Type B pancreatic cell (in vitro differentiated cells): ENCODE results near the gene GRIK4. TPM values are rescaled to one million over a fixed set of nuclear protein-coding genes. Genes with fewer than 3 reads are reported as not detected.

ENCODE experiments used
- DNase-seq: peaks from one replicate; pipeline ENCODE4 v3.0.0; 2021; ENCODE audit warnings: mixed read lengths; ENCODE audit not compliant: unreplicated experiment; ENCODE audit errors: extremely low spot score
- H3K27ac Mint-ChIP-seq: 2 replicates; pipeline ENCODE4 v1.8.0; 2021; ENCODE audit warnings: mild to moderate bottlenecking, mixed read lengths
- H3K27me3 Mint-ChIP-seq: 2 replicates; pipeline ENCODE4 v1.8.0; 2021; ENCODE audit warnings: mixed read lengths
- H3K36me3 Mint-ChIP-seq: 2 replicates; pipeline ENCODE4 v1.8.0; 2021; ENCODE audit warnings: mixed read lengths
- H3K4me1 Mint-ChIP-seq: one replicate; pipeline ENCODE4 v1.8.0; 2021; ENCODE audit warnings: mixed read lengths; ENCODE audit not compliant: unreplicated experiment
- H3K4me3 Mint-ChIP-seq: 2 replicates; pipeline ENCODE4 v1.8.0; 2021; ENCODE audit warnings: mild to moderate bottlenecking, mixed read lengths
- H3K9me3 Mint-ChIP-seq: 2 replicates; pipeline ENCODE4 v1.8.0; 2021; ENCODE audit warnings: mixed read lengths
- CTCF ChIP-seq: fragments of 200-600 bp; sonication (generic); conservative IDR thresholded peaks from 2 replicates; pipeline ENCODE4 v1.5.0; 2021; ENCODE audit warnings: antibody characterized with exemption, mild to moderate bottlenecking
- total RNA-seq: library from RNA; stranded (reverse); gene quantifications from 2 replicates; pipeline ENCODE4 v1.2.1, GENCODE V29; 2021; ENCODE audit warnings: low replicate concordance

GRIK4 gene
- total RNA-seq, 1 donor from 2014 or later = 0.72 TPM

- no peak overlapping the region for H3K4me3 Mint-ChIP-seq
Observed at GRCh38 chr11:120568572-120569307, 57.2 kb downstream of the GRIK4 start.

GRCh38 chr11:120569861-120570260 lies 58.3 kb downstream of the GRIK4 start:
- peaks cover 70% of the 10 kb centered on the region for H3K27me3 Mint-ChIP-seq
- no peaks in the 10 kb centered on the region for H3K36me3 Mint-ChIP-seq
- no peak for TF ChIP-seq CTCF
- no peak overlapping the region for H3K27ac Mint-ChIP-seq
- H3K4me1 Mint-ChIP-seq = peaks cover 13% of the 10 kb centered on the region
- DNase-seq = no peak
- no peak overlapping the region for H3K4me3 Mint-ChIP-seq
- H3K9me3 Mint-ChIP-seq = no peaks in the 10 kb centered on the region

More at GRCh38 chr11:120568572-120569307, 57.2 kb downstream of the GRIK4 start:
- TF ChIP-seq CTCF = no peak
- Mint-ChIP-seq H3K4me1 (peaks cover 13% of the 10 kb centered on the region), H3K27ac (no peak overlapping the region), H3K36me3 (no peaks in the 10 kb centered on the region), H3K9me3 (no peaks in the 10 kb centered on the region), H3K27me3 (peaks cover 65% of the 10 kb centered on the region)
- DNase-seq = no peak

GRCh38 chr11:120571476-120571875 lies 59.9 kb downstream of the GRIK4 start:
- Mint-ChIP-seq H3K9me3 (no peaks in the 10 kb centered on the region), H3K36me3 (no peaks in the 10 kb centered on the region), H3K4me1 (no peaks in the 10 kb centered on the region), H3K27ac (no peak overlapping the region), H3K4me3 (no peak overlapping the region), H3K27me3 (peaks cover 68% of the 10 kb centered on the region)
- TF ChIP-seq CTCF = no peak
- no peak for DNase-seq

- no peak for TF ChIP-seq CTCF
- no peak overlapping the region for H3K4me3 Mint-ChIP-seq
Observed at GRCh38 chr11:120573756-120574354, 62.3 kb downstream of the GRIK4 start.

GRCh38 chr11:120574876-120575275 lies 63.3 kb downstream of the GRIK4 start:
- Mint-ChIP-seq H3K27me3 (peaks cover 71% of the 10 kb centered on the region), H3K9me3 (no peaks in the 10 kb centered on the region), H3K4me1 (no peaks in the 10 kb centered on the region), H3K4me3 (no peak overlapping the region), H3K27ac (no peak overlapping the region), H3K36me3 (no peaks in the 10 kb centered on the region)
- DNase-seq = no peak
- no peak for TF ChIP-seq CTCF

More at GRCh38 chr11:120573756-120574354, 62.3 kb downstream of the GRIK4 start:
- no peaks in the 10 kb centered on the region for H3K36me3 Mint-ChIP-seq
- H3K27me3 Mint-ChIP-seq = peaks cover 72% of the 10 kb centered on the region
- no peak overlapping the region for H3K27ac Mint-ChIP-seq
- no peaks in the 10 kb centered on the region for H3K4me1 Mint-ChIP-seq
- no peaks in the 10 kb centered on the region for H3K9me3 Mint-ChIP-seq
- DNase-seq = no peak
